HepG2 (cell line): ENCODE results near the gene STPG4. TPM values are rescaled to one million over a fixed set of nuclear protein-coding genes. Genes with fewer than 3 reads are reported as not detected.

ENCODE experiments used
- GABPB1 ChIP-seq: IDR thresholded peaks from 2 replicates; pipeline ENCODE4 v1.6.1; 2016; ENCODE audit warnings: mild to moderate bottlenecking, missing genetic modification reagents, moderate library complexity, missing compliant biosample characterization
- JUNB ChIP-seq: sonication (generic); formaldehyde crosslinking; IDR thresholded peaks from 2 replicates; pipeline ENCODE4 v1.8.0; 2022; ENCODE audit warnings: missing genetic modification reagents, mild to moderate bottlenecking, borderline replicate concordance
- KDM5B ChIP-seq: sonication (generic); formaldehyde crosslinking; IDR thresholded peaks from 2 replicates; pipeline ENCODE4 v1.4.0; 2020; ENCODE audit warnings: missing genetic modification reagents, mild to moderate bottlenecking, borderline replicate concordance
- LRRFIP1 ChIP-seq: sonication (generic); formaldehyde crosslinking; conservative IDR thresholded peaks from 2 replicates; pipeline ENCODE4 v1.4.0; 2020; ENCODE audit warnings: missing genetic modification reagents
- MBNL3 ChIP-seq: fragments of 250-450 bp; sonication (Bioruptor Pico); conservative IDR thresholded peaks from 2 replicates; pipeline ENCODE4 v1.8.0; 2022; ENCODE audit warnings: mild to moderate bottlenecking, inconsistent platforms
- NCOA5 ChIP-seq: sonication (generic); formaldehyde crosslinking; IDR thresholded peaks from 2 replicates; pipeline ENCODE4 v1.4.0; 2020; ENCODE audit warnings: missing genetic modification reagents
- NFRKB ChIP-seq: fragments of 450-650 bp; IDR thresholded peaks from 2 replicates; pipeline ENCODE4 v1.6.1; 2017
- PCBP1 ChIP-seq: fragments of 200-400 bp; formaldehyde crosslinking; IDR thresholded peaks from 2 replicates; pipeline ENCODE4 v1.6.1; 2017; ENCODE audit warnings: mild to moderate bottlenecking, low read depth, low read length, borderline replicate concordance
- POLR2G ChIP-seq: fragments of 200-400 bp; formaldehyde crosslinking; IDR thresholded peaks from 2 replicates; pipeline ENCODE4 v1.6.1; 2018; ENCODE audit warnings: mild to moderate bottlenecking, low read depth, low read length, moderate library complexity
- ZFP91 ChIP-seq: sonication (generic); formaldehyde crosslinking; IDR thresholded peaks from 2 replicates; pipeline ENCODE4 v1.9.0; 2022; ENCODE audit warnings: missing genetic modification reagents, mild to moderate bottlenecking, borderline replicate concordance
- ZNF136 ChIP-seq: sonication (generic); formaldehyde crosslinking; IDR thresholded peaks from 2 replicates; pipeline ENCODE4 v1.8.1; 2022; ENCODE audit warnings: low read depth, mild to moderate bottlenecking, moderate library complexity, missing genetic modification reagents
- ZNF207 ChIP-seq: fragments of 450-650 bp; IDR thresholded peaks from 2 replicates; pipeline ENCODE4 v1.6.1; 2016; ENCODE audit warnings: antibody characterized with exemption, borderline replicate concordance
- ZNF3 ChIP-seq: IDR thresholded peaks from 2 replicates; pipeline ENCODE4 v1.7.0; 2017; ENCODE audit warnings: inconsistent platforms
- ZNF567 ChIP-seq: sonication (generic); formaldehyde crosslinking; IDR thresholded peaks from 2 replicates; pipeline ENCODE4 v1.8.1; 2023; ENCODE audit warnings: mild to moderate bottlenecking, missing genetic modification reagents, borderline replicate concordance
- ZNF589 ChIP-seq: sonication (generic); formaldehyde crosslinking; conservative IDR thresholded peaks from 2 replicates; pipeline ENCODE4 v1.8.0; 2022; ENCODE audit warnings: mild to moderate bottlenecking, moderate library complexity, missing genetic modification reagents
- ZNF646 ChIP-seq: sonication (generic); formaldehyde crosslinking; IDR thresholded peaks from 2 replicates; pipeline ENCODE4 v1.9.0; 2021; ENCODE audit warnings: mild to moderate bottlenecking, missing genetic modification reagents
- ZNF713 ChIP-seq: sonication (generic); formaldehyde crosslinking; IDR thresholded peaks from 2 replicates; pipeline ENCODE4 v1.4.0; 2020; ENCODE audit warnings: mild to moderate bottlenecking, missing genetic modification reagents
- ZNF790 ChIP-seq: sonication (generic); formaldehyde crosslinking; IDR thresholded peaks from 2 replicates; pipeline ENCODE4 v1.8.0; 2022; ENCODE audit warnings: missing genetic modification reagents, mild to moderate bottlenecking, borderline replicate concordance
- polyA plus RNA-seq, 8 experiments: library from polyadenylated mRNA; depleted of rRNA in 3 of 8; stranded (reverse) in 7 of 8; unstranded in 1 of 8; fragments of >200 nt; fragmentation: Illumina TruSeq in 4 of 8; extraction: Trizol in 4 of 8; gene quantifications; 2 replicates each; pipeline versions ENCODE4 v1.2.1 to v1.2.3, GENCODE V29; 2011 to 2016; ENCODE audit warnings: low read depth in 4 of 8, missing spikeins in 1 of 8, mixed read lengths in 1 of 8; ENCODE audit not compliant: insufficient read depth in 1 of 8
- total RNA-seq, 5 experiments: library from RNA; depleted of rRNA; stranded (reverse); fragments of >200 nt; fragmentation: Illumina TruSeq; extraction: Trizol; gene quantifications; 2 replicates each; pipeline ENCODE4 v1.2.3, GENCODE V29; 2016; ENCODE audit warnings: low read depth in 1 of 5

Gene STPG4
- total and polyA plus RNA-seq, 2 of the 13 experiments (the other 11 are each of a cell fraction or from before 2014, with no cell fraction given), result 0.11 to 0.15 TPM

GRCh38 chr2:47070920-47071824 is 83.9 kb downstream of the STPG4 start (continued):
- TF ChIP-seq ZNF646 (CRISPR knock-in tag) (peak; percentile 93), ZNF567 (no peak; the same call in 1 of the 2 replicates), LRRFIP1 (CRISPR knock-in tag) (no peak), ZNF3 (CRISPR knock-in tag) (peak; percentile 64; the same call in 1 of the 2 replicates), NFRKB (no peak), POLR2G (peak; percentile 47; the same call in 1 of the 2 replicates), ZNF589 (CRISPR knock-in tag) (no peak; the same call in 1 of the 2 replicates), MBNL3 (no peak), ZNF790 (peak; percentile 47; the same call in 1 of the 2 replicates), ZNF207 (no peak), GABPB1 (CRISPR knock-in tag) (peak; percentile 64), NCOA5 (CRISPR knock-in tag) (no peak), PCBP1 (0 out of 2 replicates have a peak, but pooled peaks have one; percentile 49), ZFP91 (CRISPR knock-in tag) (peak; percentile 52), KDM5B (CRISPR knock-in tag) (no peak), ZNF136 (peak; percentile 58; the same call in 1 of the 2 replicates), JUNB (CRISPR knock-in tag) (no peak), ZNF713 (CRISPR knock-in tag) (no peak)
